Right forelimb (tissue), 1 donor: ENCODE measurements around the gene GAS7.
A peak's percentile ranks its signal among the peaks of the same experiment; 100 is the strongest.
"Not testable (repeated sequence)": the region's sequence is repeated elsewhere in the genome, so short reads cannot be mapped to it uniquely, and the experiment has no call there.

Source experiments
- DNase-seq: peaks from one replicate; pipeline ENCODE4 v3.0.0-alpha.2; 2018

The GAS7 gene

DNA sequence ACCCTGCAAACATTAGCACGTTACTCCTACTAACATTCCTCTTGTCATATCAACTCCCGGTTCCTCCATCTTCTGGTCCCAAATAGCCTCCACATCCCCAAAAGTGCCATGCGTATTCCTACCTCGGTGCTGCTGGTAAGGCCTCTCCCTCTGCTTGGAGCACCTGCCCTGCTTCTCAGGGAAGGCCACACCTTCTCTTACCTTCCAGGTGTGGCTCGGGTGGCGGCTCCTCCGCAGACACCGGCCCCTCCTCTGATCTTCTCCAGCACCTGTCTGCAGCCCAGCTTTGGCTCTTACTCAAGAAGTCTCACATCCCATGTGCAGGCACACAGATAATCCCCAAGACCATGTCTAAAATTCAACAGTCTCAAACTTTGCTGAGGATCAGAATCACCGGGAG, 92.3 kb downstream of the GAS7 start:
- no peak for DNase-seq

DNA sequence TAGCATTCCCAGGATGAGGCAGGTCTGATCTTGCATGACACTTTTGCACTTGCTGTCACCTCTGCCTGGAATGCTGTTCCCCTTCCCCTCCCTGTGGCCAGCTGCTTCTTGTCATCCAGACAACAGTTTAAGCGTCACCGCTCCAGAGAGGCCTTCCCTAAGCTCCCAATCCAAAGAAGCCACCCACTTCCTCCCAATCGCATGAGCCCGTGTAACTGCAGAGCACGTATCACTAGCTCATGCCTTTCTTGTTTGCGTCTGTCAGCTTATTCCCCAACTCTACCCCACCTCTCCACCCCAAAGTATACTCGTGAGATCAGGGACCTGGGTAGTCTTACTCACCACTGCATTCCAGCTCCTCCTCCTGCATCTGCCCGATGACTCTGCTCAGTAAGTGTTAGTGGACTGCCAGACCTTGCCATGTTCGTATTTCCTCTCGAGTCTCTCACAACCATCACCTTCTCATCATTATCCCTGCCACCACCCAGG, 92.8 kb downstream of the GAS7 start:
- peak; percentile 46 for DNase-seq

DNA sequence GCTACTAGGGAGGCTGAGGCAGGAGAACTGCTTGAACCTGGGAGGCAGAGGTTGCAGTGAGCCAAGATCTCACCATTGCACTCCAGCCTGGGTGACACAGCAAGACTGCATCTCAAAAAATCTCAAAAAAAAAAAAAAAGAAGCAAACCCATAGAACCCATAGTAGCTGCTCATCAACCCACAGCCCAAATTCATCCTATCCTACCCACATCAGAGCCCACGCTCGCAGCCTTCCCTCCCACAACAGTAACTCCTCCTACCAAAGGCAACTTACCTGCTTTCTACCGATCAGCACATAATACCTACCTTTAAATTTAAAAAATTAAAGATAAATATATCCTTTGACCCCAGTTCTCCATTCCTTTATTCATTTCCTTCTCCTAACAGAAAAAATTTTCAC, 94.7 kb downstream of the GAS7 start:
- no peak for DNase-seq

DNA sequence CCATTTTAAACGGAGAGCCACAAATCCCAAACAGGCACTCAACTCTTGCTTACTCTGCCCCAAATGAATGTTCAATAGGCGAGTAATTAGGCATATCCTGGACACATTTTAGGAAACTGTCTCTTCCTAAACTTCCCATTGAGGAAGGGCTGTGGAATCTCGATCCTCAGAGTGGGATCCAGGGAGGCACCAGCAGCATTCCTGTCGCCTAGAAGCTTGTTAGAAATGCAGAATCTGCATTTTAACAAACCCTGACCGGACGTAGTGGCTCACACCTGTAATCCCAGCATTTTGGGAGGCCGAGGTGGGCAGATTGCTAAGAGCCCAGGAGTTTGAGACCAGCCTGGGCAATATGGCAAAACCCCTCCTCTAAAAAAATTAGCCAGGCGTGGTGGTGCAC, 95.6 kb downstream of the GAS7 start:
- peak; percentile 7 for DNase-seq

DNA sequence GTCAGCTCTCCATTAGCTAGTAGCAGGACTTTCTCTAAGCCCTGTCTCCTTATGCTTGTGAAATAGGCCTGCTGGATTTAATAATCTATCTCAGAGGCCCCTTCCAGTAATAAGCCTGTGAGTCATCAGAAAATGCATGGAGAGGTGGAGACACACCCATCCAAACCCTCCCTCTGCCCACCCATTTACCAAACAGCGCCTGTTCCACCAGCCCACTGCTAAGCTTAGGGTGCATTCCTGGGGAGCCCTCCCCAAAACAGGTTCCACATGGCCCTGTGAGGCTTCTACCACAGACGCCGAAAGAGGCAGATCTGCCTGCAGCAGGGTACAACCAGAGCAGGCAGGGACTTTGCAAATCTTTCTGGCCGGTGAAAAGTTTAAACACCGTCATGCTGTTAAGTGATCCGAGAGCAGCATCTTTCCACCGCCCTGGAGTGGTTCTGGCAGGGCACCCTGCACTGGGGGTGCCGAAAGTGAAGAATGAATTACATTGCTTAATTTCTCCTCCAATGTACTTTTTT, 99.3 kb downstream of the GAS7 start:
- no peak for DNase-seq

DNA sequence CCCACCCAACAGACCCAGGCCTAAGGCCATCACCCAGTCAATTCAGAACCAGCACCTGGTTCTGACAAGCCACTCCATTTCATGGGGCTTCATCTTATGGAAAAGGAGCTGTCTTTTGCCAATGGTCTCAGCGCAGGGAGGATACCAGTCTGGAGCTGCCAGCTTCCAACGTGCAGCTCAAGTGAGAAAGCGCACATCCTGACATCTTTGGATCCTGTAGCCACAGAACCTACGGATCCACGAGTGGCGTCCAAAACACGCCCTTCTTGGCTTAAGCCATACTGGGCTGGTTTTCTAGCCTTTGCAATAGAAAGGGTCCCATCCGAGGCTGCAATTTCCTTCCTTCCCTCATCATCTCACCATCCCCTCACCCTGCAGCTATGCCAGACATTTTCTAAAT, 101.8 kb downstream of the GAS7 start:
- no peak for DNase-seq

DNA sequence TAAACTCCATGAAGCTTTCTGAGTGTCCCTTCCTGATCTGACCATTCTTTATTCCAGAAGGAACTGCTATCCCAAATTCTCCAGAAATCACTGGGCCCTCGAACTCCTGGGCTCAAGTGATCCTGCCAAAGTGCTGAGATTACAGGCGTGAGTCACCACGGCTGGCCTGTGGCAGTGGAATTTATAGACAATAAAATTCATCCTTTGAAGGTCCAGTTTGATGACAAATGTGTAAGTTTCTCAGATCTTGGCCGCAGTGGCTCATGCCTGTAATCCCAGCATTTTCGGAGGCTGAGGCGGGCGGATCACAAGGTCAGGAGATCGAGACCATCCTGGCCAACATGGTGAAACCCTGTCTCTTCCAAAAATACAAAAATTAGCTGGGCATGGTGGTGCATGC, 103.1 kb downstream of the GAS7 start:
- DNase-seq: not testable (repeated sequence)

DNA sequence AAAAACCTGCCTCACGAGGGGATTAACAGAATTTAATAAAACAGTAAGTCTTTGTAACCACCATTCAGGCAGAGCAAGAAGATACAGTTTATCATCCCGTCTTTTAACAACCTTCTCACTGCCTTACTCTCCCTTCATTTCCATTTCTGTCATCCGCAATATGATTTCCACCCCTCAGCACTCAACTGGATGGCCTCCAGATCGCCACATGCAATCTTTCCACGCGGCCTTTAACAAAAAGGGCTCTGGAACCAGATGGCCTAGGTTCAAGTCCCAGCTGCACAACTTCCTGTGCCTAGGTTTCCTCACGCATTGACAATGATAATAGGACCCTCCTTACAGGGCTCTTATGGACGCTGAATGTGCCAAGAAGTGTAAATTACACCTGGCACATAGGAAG, 103.6 kb downstream of the GAS7 start:
- DNase-seq: no peak

DNA sequence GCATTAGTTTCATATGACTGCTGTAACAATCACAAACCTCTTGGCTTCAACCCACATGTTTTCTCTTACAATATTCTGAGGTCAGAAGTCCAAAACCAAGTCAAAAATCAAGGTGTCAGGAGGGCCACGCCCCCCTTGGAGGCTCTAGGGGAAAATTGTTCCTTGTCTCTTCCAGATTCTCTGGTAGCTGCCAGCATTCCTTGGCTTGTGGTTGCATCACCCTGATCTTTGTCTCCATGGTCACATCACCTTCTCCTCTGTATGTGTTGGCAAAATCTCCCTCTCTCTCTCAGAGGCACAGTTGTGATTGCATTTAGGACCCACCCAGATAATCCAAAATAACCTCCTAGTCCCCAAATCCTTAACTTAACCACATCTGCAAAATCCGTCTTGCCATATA, 105.8 kb downstream of the GAS7 start:
- no peak for DNase-seq

DNA sequence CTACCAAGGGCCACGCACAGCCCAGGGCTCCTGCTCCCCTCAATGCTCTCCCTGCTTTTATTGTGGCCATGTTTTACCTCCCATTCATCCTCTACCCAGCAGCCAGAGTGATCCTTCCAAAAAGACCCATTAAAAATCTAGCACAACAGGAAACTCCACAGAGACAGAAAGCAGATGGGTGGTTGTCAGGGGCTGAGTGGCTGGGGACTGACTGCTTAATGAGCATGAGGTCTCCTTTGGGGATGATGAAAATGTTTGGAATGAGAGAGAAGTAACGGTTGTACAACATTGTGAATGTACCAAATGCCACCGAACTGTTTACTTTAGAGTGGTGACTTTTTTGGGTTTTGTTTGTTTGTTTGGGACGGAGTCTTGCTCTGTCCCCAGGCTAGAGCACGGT, 107.4 kb downstream of the GAS7 start:
- no peak for DNase-seq

DNA sequence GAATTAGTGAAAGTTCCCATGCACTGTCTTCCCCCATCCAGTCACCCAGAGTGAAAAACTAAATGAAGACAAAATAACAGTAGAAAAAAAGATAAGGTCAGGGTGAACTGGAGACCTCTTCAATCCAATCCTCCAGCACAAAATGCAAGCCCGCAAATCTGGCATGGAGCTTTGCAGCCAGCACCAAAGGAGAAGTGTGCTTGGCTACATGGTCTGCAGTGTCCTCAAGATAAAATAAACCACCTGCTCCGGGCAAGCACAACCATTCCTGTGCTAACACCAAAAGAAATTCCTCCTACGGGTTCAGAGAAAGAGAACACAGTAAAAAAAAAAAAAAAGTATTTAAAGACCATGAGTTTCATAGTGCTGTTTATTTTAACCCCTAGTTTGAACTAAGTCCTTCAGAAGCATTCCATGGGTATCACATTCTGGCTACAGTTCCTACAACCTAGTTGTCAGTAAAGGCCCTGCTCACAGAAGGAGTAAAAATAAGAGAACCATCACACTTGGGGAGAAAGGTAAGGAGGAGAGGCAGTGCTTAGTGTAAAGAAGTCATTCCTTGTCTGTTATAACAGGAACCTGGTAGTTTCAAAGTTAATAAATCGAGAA, 109.1 kb downstream of the GAS7 start:
- DNase-seq: no peak

DNA sequence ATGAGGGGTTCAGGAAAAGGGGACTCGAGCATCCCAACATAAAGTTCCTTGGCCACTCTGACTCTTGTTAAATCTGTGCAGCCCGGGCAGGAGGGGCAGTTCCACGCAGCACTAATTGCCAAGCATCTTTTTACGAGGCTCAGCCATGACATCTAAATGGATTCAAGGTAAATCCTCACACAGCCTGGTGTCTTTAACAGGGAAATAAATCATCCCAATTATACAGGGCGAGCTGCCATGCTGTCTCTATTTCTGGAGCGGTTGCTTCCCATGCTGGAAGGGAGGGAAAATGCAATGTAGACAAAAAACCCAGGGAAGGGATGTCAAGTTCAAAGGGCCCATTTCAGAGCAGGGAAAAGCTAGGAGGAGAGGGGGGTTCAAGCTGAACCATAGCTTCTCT, 110.0 kb downstream of the GAS7 start:
- DNase-seq: no peak

DNA sequence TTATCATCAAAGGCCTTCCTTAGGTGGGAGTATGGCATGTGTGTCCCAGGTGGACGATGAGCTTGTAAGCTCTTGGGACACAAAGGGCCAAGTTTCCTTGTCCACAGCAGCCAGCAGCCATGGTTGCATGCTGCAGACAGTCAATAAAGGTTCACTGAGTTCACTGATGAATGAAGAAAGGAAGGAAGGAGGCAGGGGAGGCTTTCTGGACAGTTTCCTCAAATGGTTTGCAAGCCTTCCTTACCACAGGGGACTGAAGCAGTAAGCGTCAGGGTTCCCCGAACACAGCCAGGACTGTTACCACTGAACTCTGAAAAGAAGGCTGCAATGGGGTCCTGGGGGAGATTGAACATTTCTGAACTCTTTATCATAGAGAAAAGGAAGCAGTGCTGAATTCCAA, 111.1 kb downstream of the GAS7 start:
- DNase-seq: no peak

DNA sequence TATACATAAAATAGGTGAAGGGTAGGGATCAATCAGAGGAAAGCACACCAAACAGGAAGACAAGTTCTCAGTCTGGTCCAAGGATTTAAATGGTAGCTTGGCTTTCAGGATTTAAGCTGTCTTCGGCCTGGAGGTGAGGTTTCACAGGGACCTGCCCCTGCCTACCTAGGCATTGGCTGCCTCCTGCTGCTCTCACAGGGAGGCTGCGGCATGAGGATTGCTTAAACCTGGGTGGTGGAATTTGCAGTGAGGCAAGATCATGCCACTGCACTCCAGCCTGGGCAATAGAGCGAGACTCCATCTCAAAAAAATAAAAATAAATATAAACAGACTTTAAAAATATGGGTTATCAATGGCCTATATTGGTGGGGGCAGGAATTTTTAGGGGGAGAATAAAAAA, 114.5 kb downstream of the GAS7 start:
- no peak for DNase-seq

DNA sequence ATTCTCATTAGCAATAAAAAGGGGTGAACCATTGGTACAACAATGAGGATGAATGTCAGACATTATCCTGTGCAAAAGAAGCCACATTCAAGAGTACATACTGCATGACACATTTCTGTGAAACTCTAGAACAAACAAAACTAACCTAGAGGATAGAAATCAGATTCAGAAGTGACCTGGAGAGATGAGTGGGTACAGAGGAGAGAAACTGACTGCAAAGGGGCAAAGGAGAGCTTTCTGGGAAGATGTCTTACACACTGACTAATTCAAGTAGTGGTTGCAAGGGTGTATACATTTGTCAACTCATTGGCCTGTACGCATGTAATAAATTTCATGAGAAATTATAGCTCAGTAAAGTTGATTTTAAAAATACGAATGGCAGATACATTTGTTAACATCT, 115.6 kb downstream of the GAS7 start:
- DNase-seq: no peak

DNA sequence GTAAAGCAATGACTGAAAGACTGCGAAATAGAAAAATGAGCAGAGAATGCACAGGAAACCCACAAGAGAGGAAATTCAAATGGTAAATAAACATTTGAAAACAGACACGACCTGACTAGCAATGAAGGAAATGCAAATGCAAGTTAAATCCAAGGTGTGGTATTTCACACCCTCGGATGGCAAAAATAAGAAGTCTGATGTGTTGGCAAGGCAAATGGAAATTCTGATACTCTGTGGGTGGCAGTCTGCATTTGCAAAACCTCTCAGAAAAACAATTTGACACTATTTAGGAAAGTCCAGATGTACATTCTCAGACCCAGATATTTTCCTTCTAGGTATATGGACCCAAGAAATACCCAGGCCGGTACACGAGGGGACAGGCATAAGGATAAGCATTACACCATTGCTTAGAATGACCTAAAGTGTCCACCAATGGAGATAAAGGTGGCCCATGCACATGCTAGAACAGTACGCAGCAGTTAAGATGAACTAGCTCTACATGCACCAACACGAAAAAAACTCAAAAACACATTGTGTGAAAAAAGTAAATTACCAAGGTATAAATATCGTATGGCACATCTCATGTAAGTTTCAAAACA, 116.7 kb downstream of the GAS7 start:
- no peak for DNase-seq

DNA sequence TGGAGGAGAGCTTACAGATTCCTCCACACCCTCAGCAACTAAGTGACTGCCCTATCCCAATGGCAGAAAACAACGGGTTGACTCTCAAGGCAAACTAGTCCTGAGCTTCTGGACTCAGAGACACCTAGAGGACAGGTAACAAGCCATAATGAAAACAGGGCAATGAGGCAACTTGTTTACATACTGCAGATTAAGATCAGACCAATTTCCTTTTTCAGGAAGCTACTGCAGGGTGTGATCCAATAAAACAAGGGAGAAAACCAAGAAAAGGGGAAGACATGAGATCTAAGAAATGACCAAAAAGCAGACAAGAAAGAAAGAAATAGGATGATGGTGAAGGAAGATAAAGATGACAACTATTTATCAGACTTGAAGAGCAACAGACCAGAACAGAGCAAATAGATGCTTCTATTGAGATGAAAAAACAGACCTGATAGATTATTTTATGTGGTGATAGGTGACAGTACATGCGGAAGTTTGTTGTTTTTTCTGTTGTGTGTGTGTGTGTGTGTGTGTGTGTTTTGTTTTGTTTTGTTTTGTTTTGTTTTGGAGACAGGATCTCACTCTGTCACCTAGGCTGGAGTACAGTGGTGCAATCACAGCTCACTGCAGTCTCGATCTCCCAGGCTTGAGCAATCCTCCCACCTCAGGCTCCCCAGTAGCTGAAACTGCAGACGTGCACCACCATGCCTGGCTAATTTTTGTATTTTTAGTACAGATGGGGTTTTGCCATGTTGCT, 120.7 kb downstream of the GAS7 start:
- DNase-seq: no peak

DNA sequence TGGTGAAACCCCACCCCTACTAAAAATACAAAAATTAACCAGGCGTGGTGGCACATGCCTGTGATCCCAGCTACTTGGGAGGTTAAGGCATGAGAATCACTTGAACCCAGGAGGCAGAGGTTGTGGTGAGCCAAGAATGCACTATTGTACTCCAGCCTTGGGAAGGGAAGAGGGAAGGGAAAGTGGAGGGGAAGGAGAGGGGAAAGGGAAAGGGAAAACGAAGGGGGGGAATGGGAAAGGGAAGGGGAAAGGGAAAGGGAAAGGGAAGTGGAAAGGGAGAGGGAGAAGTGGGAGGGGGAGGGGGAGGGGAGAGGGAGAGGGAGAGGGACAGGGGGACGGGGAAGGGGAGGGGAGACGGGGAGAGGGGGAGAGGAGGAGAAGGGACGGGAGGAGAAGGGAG, 122.5 kb downstream of the GAS7 start:
- no peak for DNase-seq

DNA sequence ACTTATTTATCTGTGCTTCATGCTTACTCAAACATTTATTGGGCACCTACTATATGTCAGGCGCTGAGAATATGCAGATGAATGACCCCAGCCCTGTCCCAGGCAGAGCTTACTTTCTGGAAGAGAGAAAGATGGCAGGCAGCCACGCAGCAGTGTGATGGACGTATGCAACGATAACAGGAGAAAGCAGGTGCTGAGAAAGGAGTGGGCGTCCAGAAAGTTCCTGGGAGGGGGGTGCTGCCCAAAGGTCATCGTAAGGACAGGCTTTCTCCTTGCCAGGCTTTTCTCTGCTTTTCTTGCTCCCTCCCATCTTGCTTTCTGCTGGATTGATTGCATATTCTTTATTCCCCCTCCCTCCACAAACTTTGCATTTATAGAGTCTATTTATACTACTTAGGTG, 124.5 kb downstream of the GAS7 start:
- DNase-seq: no peak

DNA sequence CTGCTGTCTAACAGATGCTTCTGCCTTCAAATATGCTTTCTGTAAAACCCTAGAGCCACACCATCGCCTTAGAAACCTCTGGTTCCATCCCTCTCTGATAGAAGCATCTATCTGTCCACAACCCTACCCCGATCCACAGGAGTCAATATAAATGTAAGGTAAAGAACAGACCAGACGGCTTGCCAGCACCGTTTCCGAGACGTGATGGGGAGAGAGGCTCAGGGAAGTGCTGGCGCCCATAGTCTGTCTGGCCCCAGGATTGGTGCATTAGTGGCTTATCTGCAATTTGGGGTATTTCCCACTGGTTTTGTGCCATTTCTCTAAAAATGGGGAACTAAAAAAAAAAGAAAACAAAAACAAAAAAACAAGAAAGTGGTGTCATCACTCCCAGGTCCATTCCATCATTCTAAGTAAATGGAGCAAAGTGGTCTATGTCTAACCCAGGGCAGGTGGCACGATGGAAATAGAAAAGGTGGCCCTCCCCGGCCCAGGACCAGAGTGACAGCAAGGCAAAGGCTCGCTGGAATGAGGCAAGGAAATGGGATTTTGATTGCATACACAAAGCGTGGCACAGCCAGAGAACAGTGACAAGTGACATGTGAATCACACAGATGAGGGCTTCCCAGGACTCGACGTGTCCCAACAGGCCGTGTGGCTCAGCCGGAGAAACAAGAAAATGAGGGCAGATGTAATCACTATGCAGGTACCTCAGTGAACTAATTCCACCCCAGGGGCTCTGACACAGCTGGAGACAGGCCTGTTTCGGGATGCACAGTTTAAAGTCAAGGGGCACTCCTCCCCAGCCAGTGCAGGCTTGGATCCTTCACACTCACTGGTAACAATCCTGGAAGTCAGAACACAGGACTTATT, 125.6 kb downstream of the GAS7 start:
- DNase-seq: no peak

DNA sequence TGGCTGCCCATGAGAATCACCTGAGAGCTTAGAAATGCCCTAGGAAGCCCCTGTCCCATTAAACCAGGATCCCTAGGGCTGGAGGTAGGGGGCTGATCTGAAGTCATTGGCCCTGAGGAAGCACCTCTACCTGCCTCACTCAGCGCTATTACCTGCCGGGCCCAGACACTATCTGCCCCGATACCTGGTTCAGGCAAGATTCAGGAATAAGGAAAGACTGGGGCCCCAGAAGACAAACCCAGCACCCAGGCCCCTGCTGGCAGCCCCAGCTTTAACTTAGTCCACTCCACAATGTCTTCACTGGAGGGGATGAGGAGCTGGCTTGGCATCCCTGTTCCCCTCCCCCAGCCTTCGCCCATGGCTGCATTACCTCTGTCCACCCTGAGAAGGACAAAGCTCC, 126.3 kb downstream of the GAS7 start:
- DNase-seq: no peak

DNA sequence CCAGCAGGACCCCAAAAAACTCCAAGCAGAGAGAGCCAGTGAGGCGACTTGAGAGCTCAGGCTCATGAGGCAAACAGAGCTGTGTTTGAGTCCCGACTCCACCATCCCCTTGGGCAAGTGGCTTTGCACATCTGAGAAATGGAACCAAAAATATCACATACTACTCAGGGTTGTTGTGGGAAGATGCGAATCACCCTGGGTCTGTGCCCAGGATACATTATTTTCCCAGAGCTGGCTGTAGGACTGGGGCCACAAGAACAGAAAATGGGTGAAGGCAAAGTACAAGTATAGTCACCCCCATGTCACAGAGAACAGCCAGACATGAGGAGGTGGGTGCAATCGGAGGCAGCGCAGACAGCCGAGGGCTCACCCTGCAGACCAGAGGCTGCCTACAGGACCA, 127.3 kb downstream of the GAS7 start:
- DNase-seq: no peak

DNA sequence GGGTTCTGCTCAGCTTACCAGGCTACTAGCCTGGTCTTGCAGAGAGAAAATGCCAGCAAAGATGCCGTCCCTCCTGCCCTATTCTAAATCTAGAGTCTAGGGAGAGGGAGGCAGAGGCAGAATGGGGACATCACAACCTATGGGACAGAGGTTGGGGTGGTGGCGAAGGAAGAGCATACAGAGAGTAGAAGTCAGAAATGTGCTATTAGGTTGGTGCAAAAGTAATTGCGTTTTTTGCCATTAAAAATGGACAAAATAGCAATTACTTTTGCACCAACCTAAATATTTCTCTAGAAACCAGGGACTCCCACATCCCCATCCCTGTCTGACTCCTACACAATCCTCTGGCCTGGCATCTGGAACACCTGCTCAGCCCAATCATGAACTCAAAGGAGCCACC, 127.7 kb downstream of the GAS7 start:
- DNase-seq: no peak
